Kidney capillary endothelial cell (primary cell): Measurements from ENCODE around the gene POLR2H.
"Not testable (repeated sequence)": the region's sequence is repeated elsewhere in the genome, so short reads cannot be mapped to it uniquely, and the experiment has no call there.

Experiments used
- DNase-seq: peaks from one replicate; pipeline ENCODE4 v3.0.0-alpha.2; 2018; ENCODE audit warnings: low spot score

POLR2H gene

GRCh38 chr3:184335661-184336546 is 25.6 kb upstream of the POLR2H start:
- DNase-seq, result peak; percentile 66

GRCh38 chr3:184336547-184337398 is 24.7 kb upstream of the POLR2H start:
- DNase-seq, result peak; percentile 64

- no peak for DNase-seq
Measured at GRCh38 chr3:184337399-184337714, 24.2 kb upstream of the POLR2H start, which contains the start of gene FAM131A. Gene FAM131A, plus strand, starts transcription at chr3:184337600. Its CDS starts 31 bp downstream, at chr3:184337631.

DNA sequence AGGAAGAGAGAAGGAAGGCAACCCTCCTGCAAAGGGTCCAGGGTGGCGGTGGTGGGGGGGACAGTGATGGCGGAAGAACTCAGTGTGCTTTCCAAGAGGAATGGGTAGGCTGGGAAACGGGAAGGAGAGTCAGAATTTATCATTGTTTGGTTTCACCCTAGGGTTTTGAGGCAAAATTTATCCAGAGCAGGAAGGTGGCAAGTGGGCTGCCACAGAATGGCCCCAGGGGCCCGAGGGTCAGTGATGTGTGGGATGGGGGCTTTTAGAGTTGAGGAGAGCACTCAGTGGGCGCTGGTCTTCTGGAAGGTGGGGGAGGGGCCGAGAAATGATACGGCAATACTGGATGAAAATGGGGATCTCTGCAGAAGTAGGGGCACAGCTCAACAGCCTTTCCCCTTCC is 23.5 kb upstream of the POLR2H start:
- DNase-seq, result no peak

DNA sequence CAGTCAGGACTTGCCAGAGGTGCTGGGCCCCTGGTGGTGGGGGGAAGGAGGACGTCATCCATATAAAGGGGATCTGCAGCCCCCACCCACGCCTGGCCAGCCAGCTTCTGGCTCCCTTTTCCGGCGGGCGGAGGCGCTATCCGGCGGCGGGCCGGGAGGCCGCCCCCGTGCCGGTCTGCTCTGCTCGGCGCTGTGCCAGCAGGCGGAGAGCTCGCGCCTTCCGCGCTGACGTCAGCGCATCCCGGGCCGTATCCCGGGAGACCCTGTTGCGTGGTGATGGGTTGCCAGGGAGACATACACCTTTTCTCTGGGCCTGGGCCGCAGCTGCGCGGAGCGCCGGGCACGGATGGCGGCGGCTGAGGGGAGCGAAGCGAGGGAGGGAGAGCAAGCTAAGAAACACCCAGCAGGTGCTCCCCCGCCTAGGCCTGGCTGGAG is 23.0 kb upstream of the POLR2H start:
- DNase-seq, result peak; percentile 91

DNA sequence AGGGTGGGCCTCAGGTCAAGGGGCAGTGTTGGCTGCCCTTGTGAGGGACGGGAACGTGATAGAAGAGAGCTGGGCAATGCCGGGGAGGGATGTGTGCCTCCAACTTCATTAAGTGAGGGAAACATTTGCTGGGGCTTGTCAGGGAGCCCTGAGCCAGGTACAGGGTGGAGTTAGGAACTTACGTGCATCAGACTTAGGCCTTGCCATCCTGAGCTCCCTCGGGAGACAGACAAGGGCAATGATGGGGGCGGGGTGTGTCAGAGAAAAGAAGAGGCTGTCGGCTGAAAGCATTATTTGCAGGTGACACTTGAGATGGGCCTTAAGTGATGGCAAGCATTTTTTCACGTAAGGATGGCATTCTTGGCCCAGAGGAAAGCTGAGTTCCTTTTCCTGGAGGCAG is 22.5 kb upstream of the POLR2H start:
- DNase-seq, result no peak

- not testable (repeated sequence) for DNase-seq
Measured at GRCh38 chr3:184339451-184340135, 21.9 kb upstream of the POLR2H start.

DNA sequence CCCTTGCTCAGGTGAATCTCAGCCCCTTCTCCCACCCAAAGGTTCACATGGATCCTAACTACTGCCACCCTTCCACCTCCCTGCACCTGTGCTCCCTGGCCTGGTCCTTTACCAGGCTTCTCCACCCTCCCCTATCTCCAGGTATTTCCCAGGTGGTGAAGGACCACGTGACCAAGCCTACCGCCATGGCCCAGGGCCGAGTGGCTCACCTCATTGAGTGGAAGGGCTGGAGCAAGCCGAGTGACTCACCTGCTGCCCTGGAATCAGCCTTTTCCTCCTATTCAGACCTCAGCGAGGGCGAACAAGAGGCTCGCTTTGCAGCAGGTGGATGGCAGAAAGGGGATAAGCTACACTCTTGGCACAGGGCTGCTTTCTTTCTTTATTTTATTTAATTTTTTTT is 19.6 kb upstream of the POLR2H start:
- no peak for DNase-seq

DNA sequence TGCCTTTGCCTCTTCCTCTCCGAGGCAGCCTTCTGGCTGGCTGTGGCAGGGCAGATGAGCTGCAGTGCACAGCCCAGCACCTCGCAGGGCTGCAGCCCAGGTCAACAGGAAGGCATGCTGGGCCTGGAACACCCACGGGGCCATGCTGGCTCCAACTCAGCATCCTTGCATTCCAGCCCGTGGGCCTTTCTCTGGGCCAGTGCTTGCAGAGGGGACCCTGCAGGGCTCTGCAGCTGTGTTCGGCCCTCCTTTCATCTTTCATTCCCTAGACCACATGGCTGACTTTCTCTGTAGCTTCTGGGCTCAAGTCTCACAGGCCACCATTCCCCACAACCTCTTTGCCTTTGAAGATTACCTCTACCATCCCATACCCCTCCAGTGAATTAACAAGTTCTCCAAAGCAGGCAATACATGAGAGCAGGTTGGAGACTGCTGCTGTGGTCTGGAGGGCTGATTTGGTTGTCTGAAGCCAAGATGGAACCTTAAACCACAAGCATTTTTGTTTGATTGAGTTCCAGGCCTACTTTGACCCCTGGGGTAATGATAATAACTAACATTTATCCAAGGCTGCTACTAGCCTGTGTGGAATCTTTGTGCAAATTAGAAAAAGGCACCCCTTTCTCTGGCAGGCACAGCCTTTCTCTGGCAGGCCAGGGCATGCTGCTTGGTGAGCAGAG is 18.2 kb upstream of the POLR2H start:
- DNase-seq, result no peak

GRCh38 chr3:184344579-184345316 is 16.8 kb upstream of the POLR2H start:
- no peak for DNase-seq

DNA sequence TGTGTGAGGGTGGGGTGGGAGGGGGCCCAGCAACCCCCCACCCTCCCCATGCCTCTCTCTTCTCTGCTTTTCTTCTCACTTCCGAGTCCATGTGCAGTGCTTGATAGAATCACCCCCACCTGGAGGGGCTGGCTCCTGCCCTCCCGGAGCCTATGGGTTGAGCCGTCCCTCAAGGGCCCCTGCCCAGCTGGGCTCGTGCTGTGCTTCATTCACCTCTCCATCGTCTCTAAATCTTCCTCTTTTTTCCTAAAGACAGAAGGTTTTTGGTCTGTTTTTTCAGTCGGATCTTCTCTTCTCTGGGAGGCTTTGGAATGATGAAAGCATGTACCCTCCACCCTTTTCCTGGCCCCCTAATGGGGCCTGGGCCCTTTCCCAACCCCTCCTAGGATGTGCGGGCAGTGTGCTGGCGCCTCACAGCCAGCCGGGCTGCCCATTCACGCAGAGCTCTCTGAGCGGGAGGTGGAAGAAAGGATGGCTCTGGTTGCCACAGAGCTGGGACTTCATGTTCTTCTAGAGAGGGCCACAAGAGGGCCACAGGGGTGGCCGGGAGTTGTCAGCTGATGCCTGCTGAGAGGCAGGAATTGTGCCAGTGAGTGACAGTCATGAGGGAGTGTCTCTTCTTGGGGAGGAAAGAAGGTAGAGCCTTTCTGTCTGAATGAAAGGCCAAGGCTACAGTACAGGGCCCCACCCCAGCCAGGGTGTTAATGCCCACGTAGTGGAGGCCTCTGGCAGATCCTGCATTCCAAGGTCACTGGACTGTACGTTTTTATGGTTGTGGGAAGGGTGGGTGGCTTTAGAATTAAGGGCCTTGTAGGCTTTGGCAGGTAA is 16.0 kb upstream of the POLR2H start:
- peak; percentile 58 for DNase-seq

- no peak for DNase-seq
Measured at GRCh38 chr3:184346480-184347190, 14.9 kb upstream of the POLR2H start.

- no peak for DNase-seq
Measured at GRCh38 chr3:184347321-184348056, 14.0 kb upstream of the POLR2H start.

- no peak for DNase-seq
Measured at GRCh38 chr3:184348057-184348382, 13.5 kb upstream of the POLR2H start.

GRCh38 chr3:184349563-184350470 is 11.7 kb upstream of the POLR2H start:
- DNase-seq, result no peak

DNA sequence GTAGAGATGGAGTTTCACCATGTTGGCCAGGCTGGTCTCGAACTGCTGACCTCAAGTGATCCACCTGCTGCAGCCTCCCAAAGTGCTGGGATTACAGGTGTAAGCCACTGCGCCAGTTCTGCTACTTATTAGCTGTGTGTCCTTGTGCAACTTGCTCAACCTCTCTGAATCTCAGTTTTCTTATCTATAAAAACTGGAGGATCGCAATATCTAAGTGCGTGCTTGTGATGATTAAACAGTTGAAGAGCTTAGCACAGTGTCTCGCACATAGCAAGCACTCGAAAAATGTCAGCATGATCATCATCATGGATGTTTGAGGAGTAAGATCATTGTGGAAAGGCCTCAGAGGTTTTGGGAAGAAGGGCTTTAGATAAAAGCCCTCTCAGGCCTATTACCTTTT is 10.9 kb upstream of the POLR2H start:
- no peak for DNase-seq

DNA sequence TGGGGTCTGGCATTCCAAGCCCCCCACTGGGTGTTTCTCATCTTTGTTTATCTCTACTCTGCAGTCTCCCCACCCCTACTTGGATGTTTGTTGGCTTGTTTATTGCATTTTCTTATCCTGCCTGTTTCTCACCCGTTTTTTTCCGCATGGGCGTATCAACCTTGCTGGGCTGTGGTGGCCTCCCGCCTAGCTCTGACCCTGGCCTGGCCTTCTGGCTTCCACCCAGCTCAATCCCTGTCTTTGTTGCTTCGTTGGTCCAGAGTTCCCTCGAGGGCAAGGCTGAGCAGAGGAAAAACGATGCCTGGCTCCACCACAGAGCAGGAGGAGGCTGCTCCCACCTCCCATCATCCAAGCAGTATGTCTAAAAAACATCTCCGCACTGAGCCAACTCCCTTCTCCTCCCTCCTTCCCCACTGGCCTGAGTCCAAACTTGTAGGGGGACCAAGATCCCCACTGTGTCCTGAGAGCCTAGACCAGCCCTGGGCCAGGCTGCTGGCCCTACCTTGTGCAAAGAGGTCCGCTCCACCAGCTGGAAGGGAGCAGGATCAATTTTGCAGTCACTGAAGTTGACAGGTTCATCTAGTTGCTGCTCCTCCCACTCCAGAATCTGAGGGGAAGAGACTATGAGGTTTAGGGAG is 9.9 kb upstream of the POLR2H start:
- DNase-seq, result no peak
